ENCODE data around the gene LIF.

LIF gene

DNA sequence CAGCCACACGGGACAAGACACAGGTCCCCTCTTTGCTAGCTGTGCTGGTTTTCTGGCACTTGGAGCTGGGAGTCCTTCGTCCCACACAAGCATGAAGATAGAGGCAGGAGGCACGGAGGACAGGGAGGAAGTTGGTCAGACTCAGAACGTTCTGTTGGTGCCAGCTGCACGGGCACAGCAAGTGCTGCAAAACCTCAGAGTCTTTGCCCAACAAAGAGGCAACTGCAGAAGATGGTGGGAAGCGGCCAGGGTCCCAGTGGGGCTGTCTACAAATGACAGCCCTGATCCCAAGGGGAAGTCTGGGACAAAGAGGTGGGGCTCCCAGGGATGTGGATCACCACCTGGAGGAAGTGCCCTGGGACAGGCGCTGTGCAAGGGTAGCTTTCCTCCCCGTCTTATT is 29.5 kb upstream of the LIF start:
- Histone ChIP-seq H3K9ac (ENCODE audit: low read length) (no peak overlapping the region), H2AFZ (ENCODE audit: low read depth, low read length, severe bottlenecking) (no peak overlapping the region), H3K4me2 (ENCODE audit: low read depth, low read length, poor library complexity, severe bottlenecking) (no peak overlapping the region), H3K27ac (ENCODE audit: low read depth, low read length) (no peak overlapping the region), H4K20me1 (ENCODE audit: low read depth, low read length) (no peaks in the 10 kb centered on the region), H3K27me3 (ENCODE audit: low read length) (no peaks in the 10 kb centered on the region), H3K9me3 (ENCODE audit: insufficient read depth, low read length) (no peaks in the 10 kb centered on the region), H3K79me2 (ENCODE audit: insufficient read depth, low read length) (no peaks in the 10 kb centered on the region), H3K9me2 (replicated peaks; ENCODE audit: insufficient read depth, low read length) (no peaks in the 10 kb centered on the region), H3K36me3 (ENCODE audit: low read length) (no peaks in the 10 kb centered on the region), H3K4me3 (ENCODE audit: insufficient read depth, low read length, poor library complexity, severe bottlenecking) (no peak overlapping the region), H3F3A (ENCODE audit: insufficient read depth) (no peaks in the 10 kb centered on the region)
- TF ChIP-seq, protein P1, sequence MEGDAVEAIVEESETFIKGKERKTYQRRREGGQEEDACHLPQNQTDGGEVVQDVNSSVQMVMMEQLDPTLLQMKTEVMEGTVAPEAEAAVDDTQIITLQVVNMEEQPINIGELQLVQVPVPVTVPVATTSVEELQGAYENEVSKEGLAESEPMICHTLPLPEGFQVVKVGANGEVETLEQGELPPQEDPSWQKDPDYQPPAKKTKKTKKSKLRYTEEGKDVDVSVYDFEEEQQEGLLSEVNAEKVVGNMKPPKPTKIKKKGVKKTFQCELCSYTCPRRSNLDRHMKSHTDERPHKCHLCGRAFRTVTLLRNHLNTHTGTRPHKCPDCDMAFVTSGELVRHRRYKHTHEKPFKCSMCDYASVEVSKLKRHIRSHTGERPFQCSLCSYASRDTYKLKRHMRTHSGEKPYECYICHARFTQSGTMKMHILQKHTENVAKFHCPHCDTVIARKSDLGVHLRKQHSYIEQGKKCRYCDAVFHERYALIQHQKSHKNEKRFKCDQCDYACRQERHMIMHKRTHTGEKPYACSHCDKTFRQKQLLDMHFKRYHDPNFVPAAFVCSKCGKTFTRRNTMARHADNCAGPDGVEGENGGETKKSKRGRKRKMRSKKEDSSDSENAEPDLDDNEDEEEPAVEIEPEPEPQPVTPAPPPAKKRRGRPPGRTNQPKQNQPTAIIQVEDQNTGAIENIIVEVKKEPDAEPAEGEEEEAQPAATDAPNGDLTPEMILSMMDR (IDR thresholded peaks at IDR 0.05; ENCODE audit: insufficient read depth, low read length, poor library complexity, severe bottlenecking) = no peak
- TF ChIP-seq EZH2phosphoT487 (conservative IDR thresholded peaks at IDR 0.05; ENCODE audit: low read length) = no peak

DNA sequence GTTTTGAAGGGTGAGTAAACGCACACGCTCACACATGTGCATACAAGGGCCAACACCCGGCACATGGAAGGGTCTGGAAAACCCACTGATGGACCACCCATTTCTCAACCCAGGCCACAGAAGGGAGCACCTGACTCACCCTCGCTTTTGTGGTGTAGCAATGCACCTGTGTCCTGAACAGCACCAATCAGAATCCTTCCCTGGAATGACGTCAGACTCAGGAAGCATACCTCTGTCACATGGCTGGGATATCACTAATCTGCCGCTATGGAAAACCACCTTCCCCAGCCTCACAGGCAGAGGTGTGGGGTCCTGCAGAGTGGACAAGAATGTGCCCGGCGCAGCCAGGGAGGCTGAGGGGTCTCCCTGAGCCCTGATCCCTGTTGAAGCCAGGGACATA is 29.1 kb upstream of the LIF start:
- no peak overlapping the region for H3K4me3 ChIP-seq (ENCODE audit: insufficient read depth, low read length, poor library complexity, severe bottlenecking)
- no peak overlapping the region for H3K4me2 ChIP-seq (ENCODE audit: low read depth, low read length, poor library complexity, severe bottlenecking)
- H4K20me1 ChIP-seq (ENCODE audit: low read depth, low read length) = no peaks in the 10 kb centered on the region
- TF ChIP-seq, protein P1 (IDR thresholded peaks at IDR 0.05; ENCODE audit: insufficient read depth, low read length, poor library complexity, severe bottlenecking) = no peak
- TF ChIP-seq EZH2phosphoT487 (conservative IDR thresholded peaks at IDR 0.05; ENCODE audit: low read length) = no peak
- H3K27me3 ChIP-seq (ENCODE audit: low read length) = no peaks in the 10 kb centered on the region
- H3K36me3 ChIP-seq (ENCODE audit: low read length) = no peaks in the 10 kb centered on the region
- no peaks in the 10 kb centered on the region for H3K79me2 ChIP-seq (ENCODE audit: insufficient read depth, low read length)
- no peak overlapping the region for H2AFZ ChIP-seq (ENCODE audit: low read depth, low read length, severe bottlenecking)
- no peak overlapping the region for H3K9ac ChIP-seq (ENCODE audit: low read length)
- H3K9me3 ChIP-seq (ENCODE audit: insufficient read depth, low read length) = no peaks in the 10 kb centered on the region
- H3K9me2 ChIP-seq (replicated peaks; ENCODE audit: insufficient read depth, low read length) = no peaks in the 10 kb centered on the region
- no peak overlapping the region for H3K27ac ChIP-seq (ENCODE audit: low read depth, low read length)
- H3F3A ChIP-seq (ENCODE audit: insufficient read depth) = no peaks in the 10 kb centered on the region

DNA sequence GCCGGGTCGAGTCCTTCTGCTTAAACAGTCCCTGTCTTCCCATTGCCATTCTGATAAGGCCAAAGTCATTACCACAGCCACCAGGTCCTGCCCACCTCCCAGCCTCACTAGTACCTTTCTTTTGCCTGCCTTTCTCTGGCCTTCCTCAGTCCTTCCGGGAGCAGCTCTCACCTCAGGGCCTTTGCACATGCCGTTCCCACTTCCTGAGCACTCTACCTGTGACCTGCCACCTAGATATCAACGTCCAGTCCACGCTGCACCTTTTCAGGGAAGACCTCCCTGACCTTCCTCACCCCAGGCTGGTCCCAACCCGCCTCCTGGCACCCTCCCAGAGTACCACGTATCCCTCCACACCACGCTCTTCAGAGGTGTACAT is 27.9 kb upstream of the LIF start:
- Histone ChIP-seq H3K9me3 (ENCODE audit: insufficient read depth, low read length) (no peaks in the 10 kb centered on the region), H3K9ac (ENCODE audit: low read length) (no peak overlapping the region), H3K27me3 (ENCODE audit: low read length) (no peaks in the 10 kb centered on the region), H3F3A (ENCODE audit: insufficient read depth) (no peaks in the 10 kb centered on the region), H4K20me1 (ENCODE audit: low read depth, low read length) (no peaks in the 10 kb centered on the region), H3K36me3 (ENCODE audit: low read length) (no peaks in the 10 kb centered on the region), H2AFZ (ENCODE audit: low read depth, low read length, severe bottlenecking) (no peak overlapping the region), H3K4me3 (ENCODE audit: insufficient read depth, low read length, poor library complexity, severe bottlenecking) (no peak overlapping the region), H3K4me2 (ENCODE audit: low read depth, low read length, poor library complexity, severe bottlenecking) (no peak overlapping the region), H3K79me2 (ENCODE audit: insufficient read depth, low read length) (no peaks in the 10 kb centered on the region), H3K9me2 (replicated peaks; ENCODE audit: insufficient read depth, low read length) (no peaks in the 10 kb centered on the region), H3K27ac (ENCODE audit: low read depth, low read length) (no peak overlapping the region)
- no peak for TF ChIP-seq EZH2phosphoT487 (conservative IDR thresholded peaks at IDR 0.05; ENCODE audit: low read length)
- TF ChIP-seq, protein P1 (IDR thresholded peaks at IDR 0.05; ENCODE audit: insufficient read depth, low read length, poor library complexity, severe bottlenecking) = no peak
